ENCODE data around the gene ADRA2A.

The ADRA2A gene

DNA sequence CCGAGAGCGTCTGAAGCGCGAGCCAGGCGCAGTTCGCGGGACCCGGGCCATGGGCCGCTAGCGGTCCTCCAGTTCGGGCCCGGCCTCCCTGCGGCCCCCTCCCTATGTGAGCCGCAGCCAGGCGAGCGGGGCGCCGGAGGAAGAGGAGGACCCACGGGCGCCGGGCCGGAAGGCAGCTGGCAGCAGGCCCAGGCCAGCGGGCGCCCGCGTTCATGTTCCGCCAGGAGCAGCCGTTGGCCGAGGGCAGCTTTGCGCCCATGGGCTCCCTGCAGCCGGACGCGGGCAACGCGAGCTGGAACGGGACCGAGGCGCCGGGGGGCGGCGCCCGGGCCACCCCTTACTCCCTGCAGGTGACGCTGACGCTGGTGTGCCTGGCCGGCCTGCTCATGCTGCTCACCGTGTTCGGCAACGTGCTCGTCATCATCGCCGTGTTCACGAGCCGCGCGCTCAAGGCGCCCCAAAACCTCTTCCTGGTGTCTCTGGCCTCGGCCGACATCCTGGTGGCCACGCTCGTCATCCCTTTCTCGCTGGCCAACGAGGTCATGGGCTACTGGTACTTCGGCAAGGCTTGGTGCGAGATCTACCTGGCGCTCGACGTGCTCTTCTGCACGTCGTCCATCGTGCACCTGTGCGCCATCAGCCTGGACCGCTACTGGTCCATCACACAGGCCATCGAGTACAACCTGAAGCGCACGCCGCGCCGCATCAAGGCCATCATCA is 1.1 kb downstream of the ADRA2A start (continued):
- TF ChIP-seq, protein P1, sequence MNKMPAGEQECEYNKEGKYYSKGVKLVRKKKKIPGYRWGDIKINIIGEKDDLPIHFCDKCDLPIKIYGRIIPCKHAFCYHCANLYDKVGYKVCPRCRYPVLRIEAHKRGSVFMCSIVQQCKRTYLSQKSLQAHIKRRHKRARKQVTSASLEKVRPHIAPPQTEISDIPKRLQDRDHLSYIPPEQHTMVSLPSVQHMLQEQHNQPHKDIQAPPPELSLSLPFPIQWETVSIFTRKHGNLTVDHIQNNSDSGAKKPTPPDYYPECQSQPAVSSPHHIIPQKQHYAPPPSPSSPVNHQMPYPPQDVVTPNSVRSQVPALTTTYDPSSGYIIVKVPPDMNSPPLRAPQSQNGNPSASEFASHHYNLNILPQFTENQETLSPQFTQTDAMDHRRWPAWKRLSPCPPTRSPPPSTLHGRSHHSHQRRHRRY (tag by site-specific recombination; IDR thresholded peaks at IDR 0.05), result no peak
- TF ChIP-seq ZSCAN30 (tag by site-specific recombination; IDR thresholded peaks at IDR 0.05), result no peak
- TF ChIP-seq ZBTB8A (tag by site-specific recombination; IDR thresholded peaks at IDR 0.05), result no peak
- TF ChIP-seq ZNF555 (tag by site-specific recombination; conservative IDR thresholded peaks at IDR 0.05), result no peak
- no peak for TF ChIP-seq OSR2 (tag by site-specific recombination; IDR thresholded peaks at IDR 0.05)
- TF ChIP-seq, protein P2, sequence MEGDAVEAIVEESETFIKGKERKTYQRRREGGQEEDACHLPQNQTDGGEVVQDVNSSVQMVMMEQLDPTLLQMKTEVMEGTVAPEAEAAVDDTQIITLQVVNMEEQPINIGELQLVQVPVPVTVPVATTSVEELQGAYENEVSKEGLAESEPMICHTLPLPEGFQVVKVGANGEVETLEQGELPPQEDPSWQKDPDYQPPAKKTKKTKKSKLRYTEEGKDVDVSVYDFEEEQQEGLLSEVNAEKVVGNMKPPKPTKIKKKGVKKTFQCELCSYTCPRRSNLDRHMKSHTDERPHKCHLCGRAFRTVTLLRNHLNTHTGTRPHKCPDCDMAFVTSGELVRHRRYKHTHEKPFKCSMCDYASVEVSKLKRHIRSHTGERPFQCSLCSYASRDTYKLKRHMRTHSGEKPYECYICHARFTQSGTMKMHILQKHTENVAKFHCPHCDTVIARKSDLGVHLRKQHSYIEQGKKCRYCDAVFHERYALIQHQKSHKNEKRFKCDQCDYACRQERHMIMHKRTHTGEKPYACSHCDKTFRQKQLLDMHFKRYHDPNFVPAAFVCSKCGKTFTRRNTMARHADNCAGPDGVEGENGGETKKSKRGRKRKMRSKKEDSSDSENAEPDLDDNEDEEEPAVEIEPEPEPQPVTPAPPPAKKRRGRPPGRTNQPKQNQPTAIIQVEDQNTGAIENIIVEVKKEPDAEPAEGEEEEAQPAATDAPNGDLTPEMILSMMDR (tag by site-specific recombination; IDR thresholded peaks at IDR 0.05), result no peak
- no peak for TF ChIP-seq OVOL3 (tag by site-specific recombination; IDR thresholded peaks at IDR 0.05)
- no peak for TF ChIP-seq TCF7L2 (IDR thresholded peaks at IDR 0.05; ENCODE audit: borderline replicate concordance, low read depth, low read length)
- TF ChIP-seq ZNF155 (tag by site-specific recombination; IDR thresholded peaks at IDR 0.05), result no peak
- TF ChIP-seq ZNF24 (tag by site-specific recombination; IDR thresholded peaks at IDR 0.05), result no peak

DNA sequence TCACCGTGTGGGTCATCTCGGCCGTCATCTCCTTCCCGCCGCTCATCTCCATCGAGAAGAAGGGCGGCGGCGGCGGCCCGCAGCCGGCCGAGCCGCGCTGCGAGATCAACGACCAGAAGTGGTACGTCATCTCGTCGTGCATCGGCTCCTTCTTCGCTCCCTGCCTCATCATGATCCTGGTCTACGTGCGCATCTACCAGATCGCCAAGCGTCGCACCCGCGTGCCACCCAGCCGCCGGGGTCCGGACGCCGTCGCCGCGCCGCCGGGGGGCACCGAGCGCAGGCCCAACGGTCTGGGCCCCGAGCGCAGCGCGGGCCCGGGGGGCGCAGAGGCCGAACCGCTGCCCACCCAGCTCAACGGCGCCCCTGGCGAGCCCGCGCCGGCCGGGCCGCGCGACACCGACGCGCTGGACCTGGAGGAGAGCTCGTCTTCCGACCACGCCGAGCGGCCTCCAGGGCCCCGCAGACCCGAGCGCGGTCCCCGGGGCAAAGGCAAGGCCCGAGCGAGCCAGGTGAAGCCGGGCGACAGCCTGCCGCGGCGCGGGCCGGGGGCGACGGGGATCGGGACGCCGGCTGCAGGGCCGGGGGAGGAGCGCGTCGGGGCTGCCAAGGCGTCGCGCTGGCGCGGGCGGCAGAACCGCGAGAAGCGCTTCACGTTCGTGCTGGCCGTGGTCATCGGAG is 1.8 kb downstream of the ADRA2A start:
- CTCF ChIA-PET, result interaction anchor here (0.6 kb wide), 1 partner anchor 349 kb away, joined by 3 read pairs; no protein-coding TSS in a partner anchor
- H3K36me3 ChIP-seq (ENCODE audit: control insufficient read depth in 2 of 2, insufficient read depth in 1 of 2, low read length in 2 of 2), result no peaks in the 10 kb centered on the region
- H3K4me3 ChIP-seq (ENCODE audit: low read depth, low read length), result no peak overlapping the region
- POLR2A ChIA-PET, result no interaction called here
- peaks cover 2% of the 10 kb centered on the region; the same call in 1 of the 2 replicates for H3K4me1 ChIP-seq (ENCODE audit: control insufficient read depth, insufficient read depth, low read length)
- no peaks in the 10 kb centered on the region for H3K9me3 ChIP-seq (ENCODE audit: control insufficient read depth, insufficient read depth, low read depth, low read length)
- H3K27ac ChIP-seq (ENCODE audit: extremely low read depth, low read depth, low read length), result no peak overlapping the region
- no peak for TF ChIP-seq ZNF529 (tag by site-specific recombination; IDR thresholded peaks at IDR 0.05; ENCODE audit: insufficient replicate concordance)
- no peak for TF ChIP-seq OSR2 (tag by site-specific recombination; IDR thresholded peaks at IDR 0.05)
- no peak for TF ChIP-seq ZNF571 (tag by site-specific recombination; IDR thresholded peaks at IDR 0.05)
- TF ChIP-seq, protein P3, sequence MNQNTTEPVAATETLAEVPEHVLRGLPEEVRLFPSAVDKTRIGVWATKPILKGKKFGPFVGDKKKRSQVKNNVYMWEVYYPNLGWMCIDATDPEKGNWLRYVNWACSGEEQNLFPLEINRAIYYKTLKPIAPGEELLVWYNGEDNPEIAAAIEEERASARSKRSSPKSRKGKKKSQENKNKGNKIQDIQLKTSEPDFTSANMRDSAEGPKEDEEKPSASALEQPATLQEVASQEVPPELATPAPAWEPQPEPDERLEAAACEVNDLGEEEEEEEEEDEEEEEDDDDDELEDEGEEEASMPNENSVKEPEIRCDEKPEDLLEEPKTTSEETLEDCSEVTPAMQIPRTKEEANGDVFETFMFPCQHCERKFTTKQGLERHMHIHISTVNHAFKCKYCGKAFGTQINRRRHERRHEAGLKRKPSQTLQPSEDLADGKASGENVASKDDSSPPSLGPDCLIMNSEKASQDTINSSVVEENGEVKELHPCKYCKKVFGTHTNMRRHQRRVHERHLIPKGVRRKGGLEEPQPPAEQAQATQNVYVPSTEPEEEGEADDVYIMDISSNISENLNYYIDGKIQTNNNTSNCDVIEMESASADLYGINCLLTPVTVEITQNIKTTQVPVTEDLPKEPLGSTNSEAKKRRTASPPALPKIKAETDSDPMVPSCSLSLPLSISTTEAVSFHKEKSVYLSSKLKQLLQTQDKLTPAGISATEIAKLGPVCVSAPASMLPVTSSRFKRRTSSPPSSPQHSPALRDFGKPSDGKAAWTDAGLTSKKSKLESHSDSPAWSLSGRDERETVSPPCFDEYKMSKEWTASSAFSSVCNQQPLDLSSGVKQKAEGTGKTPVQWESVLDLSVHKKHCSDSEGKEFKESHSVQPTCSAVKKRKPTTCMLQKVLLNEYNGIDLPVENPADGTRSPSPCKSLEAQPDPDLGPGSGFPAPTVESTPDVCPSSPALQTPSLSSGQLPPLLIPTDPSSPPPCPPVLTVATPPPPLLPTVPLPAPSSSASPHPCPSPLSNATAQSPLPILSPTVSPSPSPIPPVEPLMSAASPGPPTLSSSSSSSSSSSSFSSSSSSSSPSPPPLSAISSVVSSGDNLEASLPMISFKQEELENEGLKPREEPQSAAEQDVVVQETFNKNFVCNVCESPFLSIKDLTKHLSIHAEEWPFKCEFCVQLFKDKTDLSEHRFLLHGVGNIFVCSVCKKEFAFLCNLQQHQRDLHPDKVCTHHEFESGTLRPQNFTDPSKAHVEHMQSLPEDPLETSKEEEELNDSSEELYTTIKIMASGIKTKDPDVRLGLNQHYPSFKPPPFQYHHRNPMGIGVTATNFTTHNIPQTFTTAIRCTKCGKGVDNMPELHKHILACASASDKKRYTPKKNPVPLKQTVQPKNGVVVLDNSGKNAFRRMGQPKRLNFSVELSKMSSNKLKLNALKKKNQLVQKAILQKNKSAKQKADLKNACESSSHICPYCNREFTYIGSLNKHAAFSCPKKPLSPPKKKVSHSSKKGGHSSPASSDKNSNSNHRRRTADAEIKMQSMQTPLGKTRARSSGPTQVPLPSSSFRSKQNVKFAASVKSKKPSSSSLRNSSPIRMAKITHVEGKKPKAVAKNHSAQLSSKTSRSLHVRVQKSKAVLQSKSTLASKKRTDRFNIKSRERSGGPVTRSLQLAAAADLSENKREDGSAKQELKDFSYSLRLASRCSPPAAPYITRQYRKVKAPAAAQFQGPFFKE (tag by site-specific recombination; IDR thresholded peaks at IDR 0.05; ENCODE audit: borderline replicate concordance), result no peak
- TF ChIP-seq ZNF169 (tag by site-specific recombination; IDR thresholded peaks at IDR 0.05), result no peak
- no peak for TF ChIP-seq MYNN (tag by site-specific recombination; IDR thresholded peaks at IDR 0.05; ENCODE audit: borderline replicate concordance)
- TF ChIP-seq ZNF830 (tag by site-specific recombination; IDR thresholded peaks at IDR 0.05; ENCODE audit: low read depth), result no peak
- no peak for TF ChIP-seq ZNF48 (tag by site-specific recombination; IDR thresholded peaks at IDR 0.05)
- TF ChIP-seq, protein P4, sequence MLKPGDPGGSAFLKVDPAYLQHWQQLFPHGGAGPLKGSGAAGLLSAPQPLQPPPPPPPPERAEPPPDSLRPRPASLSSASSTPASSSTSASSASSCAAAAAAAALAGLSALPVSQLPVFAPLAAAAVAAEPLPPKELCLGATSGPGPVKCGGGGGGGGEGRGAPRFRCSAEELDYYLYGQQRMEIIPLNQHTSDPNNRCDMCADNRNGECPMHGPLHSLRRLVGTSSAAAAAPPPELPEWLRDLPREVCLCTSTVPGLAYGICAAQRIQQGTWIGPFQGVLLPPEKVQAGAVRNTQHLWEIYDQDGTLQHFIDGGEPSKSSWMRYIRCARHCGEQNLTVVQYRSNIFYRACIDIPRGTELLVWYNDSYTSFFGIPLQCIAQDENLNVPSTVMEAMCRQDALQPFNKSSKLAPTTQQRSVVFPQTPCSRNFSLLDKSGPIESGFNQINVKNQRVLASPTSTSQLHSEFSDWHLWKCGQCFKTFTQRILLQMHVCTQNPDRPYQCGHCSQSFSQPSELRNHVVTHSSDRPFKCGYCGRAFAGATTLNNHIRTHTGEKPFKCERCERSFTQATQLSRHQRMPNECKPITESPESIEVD (tag by site-specific recombination; IDR thresholded peaks at IDR 0.05), result no peak
- no peak for TF ChIP-seq PRDM1 (tag by site-specific recombination; IDR thresholded peaks at IDR 0.05)
- TF ChIP-seq ZNF664 (tag by site-specific recombination; IDR thresholded peaks at IDR 0.05), result no peak
- no peak for TF ChIP-seq ZNF473 (tag by site-specific recombination; IDR thresholded peaks at IDR 0.05)
- TF ChIP-seq HOXA7 (CRISPR knock-in tag; IDR thresholded peaks at IDR 0.05; ENCODE audit: borderline replicate concordance), result no peak
- no peak for TF ChIP-seq ZNF341 (tag by site-specific recombination; IDR thresholded peaks at IDR 0.05; ENCODE audit: low read depth)
- no peak for TF ChIP-seq ZNF416 (tag by site-specific recombination; IDR thresholded peaks at IDR 0.05)
- no peak for TF ChIP-seq SALL2 (tag by site-specific recombination; IDR thresholded peaks at IDR 0.05; ENCODE audit: borderline replicate concordance)
- no peak for TF ChIP-seq ZNF19 (tag by site-specific recombination; IDR thresholded peaks at IDR 0.05; ENCODE audit: low read depth)

All from HEK293 (cell line).